ENCODE measurements around the gene GAGE12J. TPM values are rescaled to one million over a fixed set of nuclear protein-coding genes. Genes with fewer than 3 reads are reported as not detected.
"Not testable (repeated sequence)": the region's sequence is repeated elsewhere in the genome, so short reads cannot be mapped to it uniquely, and the experiment has no call there.

GAGE12J gene
- total RNA-seq, 1 donor from 2014 or later: not detected

- TF ChIP-seq, protein P1, sequence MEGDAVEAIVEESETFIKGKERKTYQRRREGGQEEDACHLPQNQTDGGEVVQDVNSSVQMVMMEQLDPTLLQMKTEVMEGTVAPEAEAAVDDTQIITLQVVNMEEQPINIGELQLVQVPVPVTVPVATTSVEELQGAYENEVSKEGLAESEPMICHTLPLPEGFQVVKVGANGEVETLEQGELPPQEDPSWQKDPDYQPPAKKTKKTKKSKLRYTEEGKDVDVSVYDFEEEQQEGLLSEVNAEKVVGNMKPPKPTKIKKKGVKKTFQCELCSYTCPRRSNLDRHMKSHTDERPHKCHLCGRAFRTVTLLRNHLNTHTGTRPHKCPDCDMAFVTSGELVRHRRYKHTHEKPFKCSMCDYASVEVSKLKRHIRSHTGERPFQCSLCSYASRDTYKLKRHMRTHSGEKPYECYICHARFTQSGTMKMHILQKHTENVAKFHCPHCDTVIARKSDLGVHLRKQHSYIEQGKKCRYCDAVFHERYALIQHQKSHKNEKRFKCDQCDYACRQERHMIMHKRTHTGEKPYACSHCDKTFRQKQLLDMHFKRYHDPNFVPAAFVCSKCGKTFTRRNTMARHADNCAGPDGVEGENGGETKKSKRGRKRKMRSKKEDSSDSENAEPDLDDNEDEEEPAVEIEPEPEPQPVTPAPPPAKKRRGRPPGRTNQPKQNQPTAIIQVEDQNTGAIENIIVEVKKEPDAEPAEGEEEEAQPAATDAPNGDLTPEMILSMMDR (IDR thresholded peaks at IDR 0.05): no peak
- H3K4me3 Mint-ChIP-seq (ENCODE audit: unreplicated experiment): no peak overlapping the region
- H3K4me1 Mint-ChIP-seq (ENCODE audit: unreplicated experiment): peaks cover 19% of the 10 kb centered on the region
Measured at GRCh38 chrX:49310371-49310770, 11.5 kb upstream of the GAGE12J start.

GRCh38 chrX:49312176-49312575, 9.7 kb upstream of the GAGE12J start:
- H3K4me1 Mint-ChIP-seq (ENCODE audit: unreplicated experiment): peaks cover 19% of the 10 kb centered on the region
- no peaks in the 10 kb centered on the region for H3K27me3 Mint-ChIP-seq (ENCODE audit: unreplicated experiment)
- H3K4me3 Mint-ChIP-seq (ENCODE audit: unreplicated experiment): no peak overlapping the region
- TF ChIP-seq, protein P1 (IDR thresholded peaks at IDR 0.05): no peak
- H3K36me3 Mint-ChIP-seq (ENCODE audit: unreplicated experiment): no peaks in the 10 kb centered on the region
- H3K9me3 Mint-ChIP-seq (ENCODE audit: unreplicated experiment): no peaks in the 10 kb centered on the region
- H3K27ac Mint-ChIP-seq (ENCODE audit: unreplicated experiment): no peak overlapping the region
- no peak for DNase-seq (ENCODE audit: extremely low spot score, unreplicated experiment)

More at GRCh38 chrX:49310371-49310770, 11.5 kb upstream of the GAGE12J start:
- no peaks in the 10 kb centered on the region for H3K36me3 Mint-ChIP-seq (ENCODE audit: unreplicated experiment)
- H3K9me3 Mint-ChIP-seq (ENCODE audit: unreplicated experiment): no peaks in the 10 kb centered on the region
- DNase-seq (ENCODE audit: extremely low spot score, unreplicated experiment): peak; percentile 72
- H3K27ac Mint-ChIP-seq (ENCODE audit: unreplicated experiment): peak overlapping the region; percentile 21
- H3K27me3 Mint-ChIP-seq (ENCODE audit: unreplicated experiment): no peaks in the 10 kb centered on the region

GRCh38 chrX:49316085-49316484, 5.8 kb upstream of the GAGE12J start:
- Mint-ChIP-seq H3K9me3 (ENCODE audit: unreplicated experiment) (no peaks in the 10 kb centered on the region), H3K4me3 (ENCODE audit: unreplicated experiment) (no peak overlapping the region), H3K36me3 (ENCODE audit: unreplicated experiment) (no peaks in the 10 kb centered on the region), H3K4me1 (ENCODE audit: unreplicated experiment) (no peaks in the 10 kb centered on the region), H3K27ac (ENCODE audit: unreplicated experiment) (no peak overlapping the region), H3K27me3 (ENCODE audit: unreplicated experiment) (no peaks in the 10 kb centered on the region)
- TF ChIP-seq, protein P1 (IDR thresholded peaks at IDR 0.05): no peak
- no peak for DNase-seq (ENCODE audit: extremely low spot score, unreplicated experiment)

DNA sequence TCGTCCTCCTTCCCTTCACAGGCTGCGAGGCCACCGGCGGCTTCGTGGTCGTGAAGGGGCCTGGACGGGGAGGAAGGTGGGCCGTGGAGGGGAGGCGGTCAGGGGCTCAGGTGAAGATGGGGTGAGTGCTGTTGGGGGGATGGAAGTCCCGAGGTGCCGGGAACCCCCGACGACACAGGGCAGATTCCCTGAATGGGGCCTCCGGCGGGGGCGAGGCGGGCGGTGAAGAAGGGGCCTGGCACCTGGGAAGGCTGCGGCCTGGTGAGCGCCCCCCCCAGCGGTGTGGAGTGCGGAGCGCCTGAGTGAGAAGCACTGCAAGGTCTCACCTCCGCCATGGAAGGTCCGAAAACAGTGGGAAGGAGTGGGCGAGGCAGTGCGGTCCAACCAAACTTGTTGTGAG, 429 bp downstream of the GAGE12J start:
- peak; percentile 67 for DNase-seq (ENCODE audit: extremely low spot score, unreplicated experiment)
- H3K9me3 Mint-ChIP-seq (ENCODE audit: unreplicated experiment); H3K4me3 Mint-ChIP-seq (ENCODE audit: unreplicated experiment); H3K36me3 Mint-ChIP-seq (ENCODE audit: unreplicated experiment); H3K27ac Mint-ChIP-seq (ENCODE audit: unreplicated experiment); H3K27me3 Mint-ChIP-seq (ENCODE audit: unreplicated experiment); H3K4me1 Mint-ChIP-seq (ENCODE audit: unreplicated experiment): not testable (repeated sequence)

GRCh38 chrX:49323735-49324134, 1.9 kb downstream of the GAGE12J start:
- not testable (repeated sequence) for H3K36me3 Mint-ChIP-seq (ENCODE audit: unreplicated experiment); H3K4me3 Mint-ChIP-seq (ENCODE audit: unreplicated experiment); H3K27me3 Mint-ChIP-seq (ENCODE audit: unreplicated experiment); DNase-seq (ENCODE audit: extremely low spot score, unreplicated experiment); H3K4me1 Mint-ChIP-seq (ENCODE audit: unreplicated experiment); H3K9me3 Mint-ChIP-seq (ENCODE audit: unreplicated experiment); H3K27ac Mint-ChIP-seq (ENCODE audit: unreplicated experiment)

DNA sequence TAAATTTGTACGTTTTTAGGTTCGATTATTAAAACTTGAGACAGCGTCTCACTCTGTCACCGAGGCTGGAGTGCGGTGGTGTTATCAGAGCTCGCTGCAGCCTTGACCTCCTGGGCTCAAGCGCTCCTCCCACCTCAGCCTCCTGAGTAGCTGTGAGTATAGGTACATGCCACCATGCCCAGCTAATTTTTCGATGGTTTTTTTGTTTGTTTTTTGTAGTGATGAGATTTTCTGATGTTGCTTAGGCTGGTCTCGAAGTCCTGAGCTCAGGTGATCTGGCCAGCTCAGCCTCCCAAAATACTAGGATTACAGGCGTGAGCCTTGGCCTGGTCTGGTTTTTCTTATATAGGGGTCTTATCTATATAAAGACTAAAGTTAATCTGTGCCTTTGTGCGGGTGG, 8.6 kb downstream of the GAGE12J start:
- not testable (repeated sequence) for H3K27ac Mint-ChIP-seq (ENCODE audit: unreplicated experiment); H3K27me3 Mint-ChIP-seq (ENCODE audit: unreplicated experiment); H3K4me1 Mint-ChIP-seq (ENCODE audit: unreplicated experiment); H3K4me3 Mint-ChIP-seq (ENCODE audit: unreplicated experiment); H3K36me3 Mint-ChIP-seq (ENCODE audit: unreplicated experiment); H3K9me3 Mint-ChIP-seq (ENCODE audit: unreplicated experiment)
- DNase-seq (ENCODE audit: extremely low spot score, unreplicated experiment): peak; percentile 73

DNA sequence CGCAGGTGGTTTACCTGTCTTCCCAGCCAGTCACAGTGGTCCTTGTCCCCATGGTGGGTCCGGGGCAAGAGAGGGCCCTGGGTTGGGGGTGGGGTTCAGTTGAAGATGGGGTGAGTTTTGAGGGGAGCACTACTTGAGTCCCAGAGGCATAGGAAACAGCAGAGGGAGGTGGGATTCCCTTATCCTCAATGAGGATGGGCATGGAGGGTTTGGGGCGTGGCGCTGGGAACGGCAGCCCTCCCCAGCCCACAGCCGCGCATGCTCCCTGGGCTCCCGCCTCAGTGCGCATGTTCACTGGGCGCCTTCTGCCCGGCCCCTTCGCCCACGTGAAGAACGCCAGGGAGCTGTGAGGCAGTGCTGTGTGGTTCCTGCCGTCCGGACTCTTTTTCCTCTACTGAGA, 9.4 kb downstream of the GAGE12J start, which contains the start of gene GAGE13:
TSS of gene GAGE13 (plus strand) at position 301 of the 400 bp plus-strand sequence. CDS start 1,156 bp downstream, outside the sequence.
- H3K27ac Mint-ChIP-seq (ENCODE audit: unreplicated experiment); H3K36me3 Mint-ChIP-seq (ENCODE audit: unreplicated experiment); DNase-seq (ENCODE audit: extremely low spot score, unreplicated experiment); H3K9me3 Mint-ChIP-seq (ENCODE audit: unreplicated experiment); H3K4me3 Mint-ChIP-seq (ENCODE audit: unreplicated experiment); H3K4me1 Mint-ChIP-seq (ENCODE audit: unreplicated experiment); H3K27me3 Mint-ChIP-seq (ENCODE audit: unreplicated experiment): not testable (repeated sequence)

DNA sequence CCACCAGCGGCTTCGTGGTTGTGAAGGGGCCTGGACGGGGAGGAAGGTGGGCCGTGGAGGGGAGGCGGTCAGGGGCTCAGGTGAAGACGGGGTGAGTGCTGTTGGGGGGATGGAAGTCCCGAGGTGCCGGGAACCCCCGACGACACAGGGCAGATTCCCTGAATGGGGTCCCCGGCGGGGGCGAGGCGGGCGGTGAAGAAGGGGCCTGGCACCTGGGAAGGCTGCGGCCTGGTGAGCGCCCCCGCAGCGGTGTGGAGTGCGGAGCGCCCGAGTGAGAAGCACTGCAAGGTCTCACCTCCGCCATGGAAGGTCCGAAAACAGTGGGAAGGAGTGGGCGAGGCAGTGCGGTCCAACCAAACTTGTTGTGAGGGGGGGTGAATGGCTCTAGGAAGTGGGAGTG, 10.0 kb downstream of the GAGE12J start:
- not testable (repeated sequence) for H3K4me1 Mint-ChIP-seq (ENCODE audit: unreplicated experiment); H3K27me3 Mint-ChIP-seq (ENCODE audit: unreplicated experiment); H3K27ac Mint-ChIP-seq (ENCODE audit: unreplicated experiment); H3K9me3 Mint-ChIP-seq (ENCODE audit: unreplicated experiment); DNase-seq (ENCODE audit: extremely low spot score, unreplicated experiment); H3K36me3 Mint-ChIP-seq (ENCODE audit: unreplicated experiment); H3K4me3 Mint-ChIP-seq (ENCODE audit: unreplicated experiment)

- not testable (repeated sequence) for H3K27me3 Mint-ChIP-seq (ENCODE audit: unreplicated experiment); H3K9me3 Mint-ChIP-seq (ENCODE audit: unreplicated experiment); H3K4me1 Mint-ChIP-seq (ENCODE audit: unreplicated experiment); H3K36me3 Mint-ChIP-seq (ENCODE audit: unreplicated experiment); H3K27ac Mint-ChIP-seq (ENCODE audit: unreplicated experiment); H3K4me3 Mint-ChIP-seq (ENCODE audit: unreplicated experiment)
- peak; percentile 96 for DNase-seq (ENCODE audit: extremely low spot score, unreplicated experiment)
Measured at GRCh38 chrX:49341449-49341848, 19.6 kb downstream of the GAGE12J start.

DNA sequence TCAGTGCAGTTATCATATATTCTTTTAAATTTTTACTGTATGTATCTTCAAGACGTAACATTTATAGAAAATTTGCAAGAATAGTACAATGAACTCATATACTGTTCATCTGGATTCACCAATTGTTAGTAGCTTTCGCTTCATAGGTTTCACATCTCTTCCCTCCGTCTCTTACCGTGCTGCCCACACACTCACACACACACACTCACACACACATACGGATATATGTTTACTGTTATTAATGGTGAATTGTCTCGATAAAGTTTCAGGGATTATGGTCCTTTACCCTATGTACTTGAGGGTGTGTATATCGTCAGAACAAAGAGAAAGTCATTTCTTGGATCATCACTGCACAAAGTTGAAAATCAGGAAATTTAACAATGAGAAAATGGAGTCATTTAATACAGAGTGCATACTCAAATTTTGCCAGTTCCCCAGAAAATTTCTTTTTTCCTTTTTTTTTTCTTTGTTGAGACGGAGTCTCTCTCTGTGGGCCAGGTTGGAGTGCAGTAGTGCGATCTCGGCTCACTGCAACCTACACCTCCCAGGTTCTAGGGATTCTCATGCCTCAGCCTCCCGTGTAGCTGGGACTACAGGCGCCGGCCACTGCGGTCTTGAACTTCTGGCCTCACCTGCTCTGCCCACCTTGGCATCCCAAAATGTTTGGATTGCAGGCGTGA, 22.8 kb downstream of the GAGE12J start:
- H3K36me3 Mint-ChIP-seq (ENCODE audit: unreplicated experiment); H3K9me3 Mint-ChIP-seq (ENCODE audit: unreplicated experiment); H3K4me1 Mint-ChIP-seq (ENCODE audit: unreplicated experiment); H3K4me3 Mint-ChIP-seq (ENCODE audit: unreplicated experiment); H3K27me3 Mint-ChIP-seq (ENCODE audit: unreplicated experiment); H3K27ac Mint-ChIP-seq (ENCODE audit: unreplicated experiment): not testable (repeated sequence)
- peak; percentile 76 for DNase-seq (ENCODE audit: extremely low spot score, unreplicated experiment)

Measured in osteocyte (in vitro differentiated cells).